ENCODE results near the gene DNAH1.

DNA sequence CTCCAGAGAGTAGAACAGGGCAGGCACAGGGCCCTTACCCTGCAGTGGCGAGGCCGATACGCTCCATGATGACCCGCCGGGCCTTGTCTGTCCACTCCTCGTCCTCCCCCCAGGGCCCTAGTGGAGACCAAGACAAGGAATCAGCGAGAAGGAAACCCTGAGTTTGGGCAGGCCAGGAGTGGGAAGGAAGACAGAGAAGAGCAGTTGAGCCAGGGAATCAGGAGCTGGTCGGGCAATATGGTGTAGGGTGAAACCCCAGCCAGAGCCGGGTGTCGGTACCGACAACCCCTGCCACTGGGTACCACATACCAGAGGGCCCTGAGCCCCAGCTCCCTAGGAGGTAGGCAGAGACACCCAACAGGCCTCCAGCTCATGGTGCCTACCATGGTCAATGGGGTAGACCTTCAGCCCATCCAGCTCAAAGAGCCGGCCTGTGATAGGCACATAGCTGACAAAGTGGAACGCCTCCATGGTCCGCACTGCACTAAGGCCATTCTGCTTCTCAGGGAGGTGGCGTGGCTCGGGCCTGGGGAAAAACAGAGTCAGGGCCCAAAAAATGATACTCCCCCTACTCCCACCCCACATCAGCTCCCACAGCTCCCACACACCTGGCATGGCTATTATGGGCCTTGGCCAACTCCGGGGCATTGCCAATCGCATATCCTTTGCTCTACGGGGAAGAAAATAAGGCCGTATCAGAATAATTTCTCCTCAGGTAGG, 90.8 kb downstream of the DNAH1 start:
- TF ChIP-seq, protein P1, sequence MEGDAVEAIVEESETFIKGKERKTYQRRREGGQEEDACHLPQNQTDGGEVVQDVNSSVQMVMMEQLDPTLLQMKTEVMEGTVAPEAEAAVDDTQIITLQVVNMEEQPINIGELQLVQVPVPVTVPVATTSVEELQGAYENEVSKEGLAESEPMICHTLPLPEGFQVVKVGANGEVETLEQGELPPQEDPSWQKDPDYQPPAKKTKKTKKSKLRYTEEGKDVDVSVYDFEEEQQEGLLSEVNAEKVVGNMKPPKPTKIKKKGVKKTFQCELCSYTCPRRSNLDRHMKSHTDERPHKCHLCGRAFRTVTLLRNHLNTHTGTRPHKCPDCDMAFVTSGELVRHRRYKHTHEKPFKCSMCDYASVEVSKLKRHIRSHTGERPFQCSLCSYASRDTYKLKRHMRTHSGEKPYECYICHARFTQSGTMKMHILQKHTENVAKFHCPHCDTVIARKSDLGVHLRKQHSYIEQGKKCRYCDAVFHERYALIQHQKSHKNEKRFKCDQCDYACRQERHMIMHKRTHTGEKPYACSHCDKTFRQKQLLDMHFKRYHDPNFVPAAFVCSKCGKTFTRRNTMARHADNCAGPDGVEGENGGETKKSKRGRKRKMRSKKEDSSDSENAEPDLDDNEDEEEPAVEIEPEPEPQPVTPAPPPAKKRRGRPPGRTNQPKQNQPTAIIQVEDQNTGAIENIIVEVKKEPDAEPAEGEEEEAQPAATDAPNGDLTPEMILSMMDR (conservative IDR thresholded peaks at IDR 0.05; ENCODE audit: low read length) = no peak
- TF ChIP-seq EZH2phosphoT487 (IDR thresholded peaks at IDR 0.05; ENCODE audit: borderline replicate concordance, low read depth, low read length) = no peak
